GM18873 (cell line): ENCODE measurements around the gene DCBLD1.

Source experiments
- ATAC-seq: cut with Tn5 transposase; IDR thresholded peaks from one replicate; pipeline ENCODE4 v1.9.1; 2021; ENCODE audit warnings: mild to moderate bottlenecking, moderate library complexity, moderate number of reproducible peaks; ENCODE audit not compliant: unreplicated experiment, low FRiP score

Gene DCBLD1

DNA sequence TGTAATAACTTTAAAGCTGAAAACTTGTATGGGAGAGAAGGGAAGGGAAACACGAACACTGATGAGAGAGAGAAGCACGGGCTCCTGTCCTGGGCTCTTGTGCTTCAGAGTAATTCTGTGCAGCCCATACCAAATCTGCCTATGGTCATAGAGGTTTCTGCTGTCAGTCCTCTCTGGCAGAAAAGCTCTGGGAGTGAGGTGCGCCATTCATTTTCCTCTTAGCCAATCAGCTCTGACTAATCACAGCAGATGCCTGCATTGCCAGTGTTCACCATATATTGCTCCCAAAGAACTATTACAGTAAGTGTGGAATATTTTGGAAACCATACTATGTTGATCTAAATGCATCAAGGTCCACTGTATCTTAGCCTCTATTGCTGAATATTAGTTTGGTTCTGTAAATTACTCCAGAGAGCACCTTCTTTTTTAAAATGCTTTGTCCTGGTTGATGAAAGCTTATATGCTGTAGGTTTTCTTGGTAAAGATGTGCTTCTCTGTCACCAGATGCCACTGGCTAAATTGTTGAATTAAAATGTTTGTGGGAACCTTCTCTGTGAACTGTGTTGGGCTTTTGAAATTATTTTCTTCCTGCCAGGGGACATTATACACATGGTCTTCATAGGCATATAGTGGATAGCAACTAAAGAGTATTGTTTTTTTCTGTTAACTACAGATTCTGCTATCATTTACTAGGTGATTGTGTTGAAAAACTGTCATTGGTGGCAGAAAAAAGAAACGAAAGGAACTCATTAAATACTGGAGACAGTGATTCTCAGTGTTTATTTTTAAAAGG lies 38.3 kb downstream of the DCBLD1 start:
- ATAC-seq: no peak

GRCh38 chr6:117521791-117522502 lies 39.5 kb downstream of the DCBLD1 start:
- no peak for ATAC-seq

GRCh38 chr6:117525607-117526006 lies 43.1 kb downstream of the DCBLD1 start:
- no peak for ATAC-seq

DNA sequence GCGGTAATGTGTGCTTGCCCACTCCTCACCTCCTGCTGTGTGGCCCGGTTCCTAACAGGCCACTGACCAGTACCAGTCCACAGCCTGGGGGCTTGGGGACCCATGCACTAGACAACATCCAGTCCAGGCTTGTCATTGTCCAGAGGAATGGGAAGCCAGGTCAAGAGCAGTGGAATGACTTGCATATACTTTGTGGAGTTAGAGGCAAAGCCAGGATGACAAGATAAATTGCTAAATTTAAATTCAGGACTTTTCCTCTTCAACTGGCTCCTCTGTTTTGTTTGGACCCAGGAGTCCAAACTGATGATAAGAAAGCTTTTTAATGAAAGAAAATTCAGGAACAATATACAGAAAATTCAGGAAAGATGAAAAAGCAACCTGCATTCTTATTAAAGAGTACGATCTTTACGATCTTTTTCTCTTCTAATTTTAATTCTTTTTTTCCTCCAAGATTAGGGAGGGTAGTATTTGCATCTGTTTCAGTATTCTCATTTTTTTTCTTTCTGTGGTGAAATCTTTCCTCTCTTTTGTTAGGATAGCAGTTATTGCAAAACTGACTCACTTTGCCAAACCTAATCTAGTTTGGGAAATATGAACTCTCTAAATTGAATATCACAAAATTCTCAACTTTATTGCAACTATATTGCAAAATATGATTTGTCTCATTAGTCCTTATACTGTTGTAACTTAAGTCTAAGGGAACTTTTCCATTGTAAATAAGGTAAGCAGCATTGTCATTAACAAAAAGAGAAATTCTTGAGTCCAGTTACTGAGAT lies 48.2 kb downstream of the DCBLD1 start:
- no peak for ATAC-seq

- ATAC-seq: no peak
Observed at GRCh38 chr6:117531346-117531745, 48.9 kb downstream of the DCBLD1 start.

DNA sequence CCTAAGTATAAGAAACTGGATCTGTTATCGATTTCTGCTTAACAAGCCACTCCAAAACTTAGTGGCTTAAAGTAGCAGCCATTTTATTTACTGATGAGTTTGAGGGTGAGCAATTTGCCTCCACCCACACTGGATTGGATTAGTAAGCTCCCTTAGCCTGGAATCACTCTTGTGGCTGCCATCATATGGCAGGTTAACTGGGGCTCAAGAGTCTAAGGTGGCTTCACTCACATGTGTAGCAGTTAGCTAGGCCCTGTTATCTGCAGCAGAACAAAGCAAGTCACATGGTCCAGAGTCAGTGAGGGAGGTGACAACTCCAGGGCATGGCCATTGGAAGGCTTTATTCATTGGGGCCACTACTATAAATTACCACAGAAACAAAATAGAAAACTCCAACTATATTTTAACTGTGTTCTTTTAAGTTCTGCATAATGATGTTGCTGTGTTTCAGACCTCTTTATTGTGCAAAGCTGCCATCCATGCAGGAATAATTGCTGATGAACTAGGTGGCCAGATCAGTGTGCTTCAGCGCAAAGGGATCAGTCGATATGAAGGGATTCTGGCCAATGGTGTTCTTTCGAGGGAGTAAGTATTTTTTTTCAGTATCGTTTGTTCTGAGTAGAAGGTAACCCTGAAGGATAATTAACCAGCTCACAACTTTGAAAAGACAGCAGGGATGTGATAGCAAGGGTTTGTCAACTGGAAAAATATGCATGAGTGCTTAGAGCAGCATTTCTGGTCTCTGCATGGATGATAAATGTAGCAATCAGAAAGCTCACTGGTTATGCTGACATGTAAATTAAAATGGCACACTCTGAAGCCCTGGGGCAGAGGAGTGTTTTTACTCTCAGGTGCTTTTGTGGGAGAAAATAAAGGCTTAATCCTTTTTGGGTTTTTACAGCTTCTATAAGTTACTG lies 49.6 kb downstream of the DCBLD1 start:
- no peak for ATAC-seq

DNA sequence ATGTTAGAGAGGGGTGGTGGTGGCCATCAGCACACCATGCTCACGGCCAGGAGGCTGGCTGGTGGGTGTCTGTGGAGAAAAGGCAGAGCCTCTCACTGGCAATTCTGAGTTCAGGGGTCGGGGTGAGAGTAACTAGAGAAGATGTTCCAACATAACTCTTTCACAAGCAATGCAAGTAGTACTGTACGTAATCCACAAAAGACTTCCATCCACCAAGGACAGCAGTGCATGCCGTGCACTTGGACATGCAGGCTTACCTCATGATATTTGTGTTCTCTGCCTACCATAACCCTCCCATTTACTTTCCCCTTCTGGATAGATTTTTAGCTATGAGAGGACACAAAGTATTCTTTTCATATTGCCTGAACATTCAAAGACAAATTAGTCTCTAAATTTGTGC lies 51.3 kb downstream of the DCBLD1 start:
- no peak for ATAC-seq

DNA sequence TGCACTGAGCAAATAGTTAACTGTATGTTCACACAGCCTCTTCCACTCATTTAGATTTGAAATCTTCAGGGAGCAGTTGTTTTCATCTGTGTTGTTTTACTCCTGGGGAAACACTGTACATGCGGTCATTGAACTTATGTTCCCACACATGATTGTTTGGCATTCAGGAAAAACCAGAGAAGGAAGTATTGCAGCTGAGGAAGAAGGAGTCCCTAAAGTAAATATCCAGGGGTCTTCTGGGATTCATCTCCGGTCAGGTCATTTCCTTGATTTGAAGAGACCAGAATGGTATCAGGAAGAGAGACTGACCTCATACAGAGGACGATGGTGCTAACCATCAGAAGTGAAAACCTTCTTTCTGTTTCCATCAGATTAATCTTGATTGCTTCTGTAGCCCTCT lies 52.5 kb downstream of the DCBLD1 start:
- no peak for ATAC-seq

GRCh38 chr6:117536317-117536716 lies 53.8 kb downstream of the DCBLD1 start:
- no peak for ATAC-seq

- no peak for ATAC-seq
Observed at GRCh38 chr6:117538615-117539014, 56.1 kb downstream of the DCBLD1 start.

DNA sequence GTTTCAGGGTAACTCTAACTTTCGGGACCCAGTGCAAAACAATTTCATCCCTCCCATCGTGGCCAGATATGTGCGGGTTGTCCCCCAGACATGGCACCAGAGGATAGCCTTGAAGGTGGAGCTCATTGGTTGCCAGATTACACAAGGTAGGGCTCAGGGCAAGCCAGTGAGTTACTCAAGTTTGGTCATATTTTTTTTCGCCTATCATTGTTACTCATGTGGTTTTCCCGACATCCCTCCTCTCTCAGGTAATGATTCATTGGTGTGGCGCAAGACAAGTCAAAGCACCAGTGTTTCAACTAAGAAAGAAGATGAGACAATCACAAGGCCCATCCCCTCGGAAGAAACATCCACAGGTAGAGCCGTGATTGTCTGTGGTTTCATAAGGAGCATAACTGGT lies 58.2 kb downstream of the DCBLD1 start:
- ATAC-seq: no peak

GRCh38 chr6:117542493-117542892 lies 60.0 kb downstream of the DCBLD1 start:
- no peak for ATAC-seq

- no peak for ATAC-seq
Observed at GRCh38 chr6:117544716-117545115, 62.2 kb downstream of the DCBLD1 start.

- ATAC-seq: no peak
Observed at GRCh38 chr6:117545161-117545595, 62.7 kb downstream of the DCBLD1 start.

GRCh38 chr6:117546674-117547073 lies 64.2 kb downstream of the DCBLD1 start:
- ATAC-seq: no peak

DNA sequence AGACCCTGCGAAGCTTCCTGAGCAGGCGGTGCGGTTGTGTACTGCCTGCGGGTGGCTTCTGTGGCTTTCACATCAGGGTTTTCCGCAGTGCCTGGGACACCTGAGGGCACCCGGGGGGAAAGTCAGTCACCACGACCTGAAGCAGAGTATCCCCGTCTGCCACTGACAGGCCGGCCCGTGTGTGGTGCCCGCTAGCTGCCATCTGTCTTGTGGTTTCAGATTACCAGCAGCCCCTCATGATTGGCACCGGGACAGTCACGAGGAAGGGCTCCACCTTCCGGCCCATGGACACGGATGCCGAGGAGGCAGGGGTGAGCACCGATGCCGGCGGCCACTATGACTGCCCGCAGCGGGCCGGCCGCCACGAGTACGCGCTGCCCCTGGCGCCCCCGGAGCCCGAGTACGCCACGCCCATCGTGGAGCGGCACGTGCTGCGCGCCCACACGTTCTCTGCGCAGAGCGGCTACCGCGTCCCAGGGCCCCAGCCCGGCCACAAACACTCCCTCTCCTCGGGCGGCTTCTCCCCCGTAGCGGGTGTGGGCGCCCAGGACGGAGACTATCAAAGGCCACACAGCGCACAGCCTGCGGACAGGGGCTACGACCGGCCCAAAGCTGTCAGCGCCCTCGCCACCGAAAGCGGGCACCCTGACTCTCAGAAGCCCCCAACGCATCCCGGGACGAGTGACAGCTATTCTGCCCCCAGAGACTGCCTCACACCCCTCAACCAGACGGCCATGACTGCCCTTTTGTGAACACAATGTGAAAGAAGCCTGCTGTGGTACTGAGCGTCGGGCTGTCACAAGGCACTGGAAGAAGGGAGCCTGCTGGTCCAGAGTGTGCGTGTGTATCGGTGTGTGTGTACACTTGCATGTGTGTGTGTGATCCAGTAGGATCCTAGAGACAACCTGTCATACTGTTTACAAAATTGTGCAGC lies 65.5 kb downstream of the DCBLD1 start:
- ATAC-seq: no peak

DNA sequence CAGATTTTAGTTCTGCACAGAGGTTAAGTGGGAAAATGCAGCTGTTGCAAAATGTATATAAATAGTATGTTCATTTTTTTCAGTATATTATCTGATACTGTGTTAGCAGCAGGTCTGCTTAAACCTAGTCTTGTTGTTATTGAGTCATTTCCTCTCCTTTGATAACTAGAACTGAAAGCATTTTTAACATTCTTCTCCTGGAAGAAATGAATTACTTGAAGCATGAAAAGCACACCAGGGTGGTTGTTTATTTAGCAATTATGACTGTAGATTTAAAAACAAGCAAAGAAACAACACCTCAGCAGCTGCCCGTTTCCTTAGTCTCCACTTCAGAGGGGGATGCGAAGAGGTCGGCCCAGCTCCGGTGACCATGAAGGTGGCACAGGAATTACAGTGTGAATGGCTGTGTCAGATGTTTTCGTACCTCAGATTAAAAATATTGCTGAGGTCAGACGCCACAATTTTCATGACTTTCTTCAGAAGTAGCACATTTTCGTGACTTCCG lies 66.4 kb downstream of the DCBLD1 start:
- no peak for ATAC-seq

DNA sequence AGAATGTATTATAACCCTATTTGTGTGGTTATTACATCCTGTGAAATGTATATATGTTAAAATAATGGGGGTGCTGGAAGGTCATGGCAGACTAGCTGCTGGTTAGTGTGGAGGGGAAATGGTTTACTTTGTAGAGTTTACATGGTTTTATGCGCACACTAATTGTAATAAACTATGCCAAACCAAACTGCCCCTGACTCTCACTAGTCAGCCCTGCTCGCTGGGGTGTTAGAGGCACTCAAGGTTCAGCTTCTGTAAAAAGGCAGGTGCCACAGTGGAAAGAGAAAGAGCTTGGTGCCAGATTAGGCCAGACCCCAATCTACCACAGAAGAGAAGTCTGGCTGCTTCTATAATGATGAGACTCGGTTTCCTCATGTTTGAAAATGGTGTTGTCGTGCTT lies 67.1 kb downstream of the DCBLD1 start:
- no peak for ATAC-seq

DNA sequence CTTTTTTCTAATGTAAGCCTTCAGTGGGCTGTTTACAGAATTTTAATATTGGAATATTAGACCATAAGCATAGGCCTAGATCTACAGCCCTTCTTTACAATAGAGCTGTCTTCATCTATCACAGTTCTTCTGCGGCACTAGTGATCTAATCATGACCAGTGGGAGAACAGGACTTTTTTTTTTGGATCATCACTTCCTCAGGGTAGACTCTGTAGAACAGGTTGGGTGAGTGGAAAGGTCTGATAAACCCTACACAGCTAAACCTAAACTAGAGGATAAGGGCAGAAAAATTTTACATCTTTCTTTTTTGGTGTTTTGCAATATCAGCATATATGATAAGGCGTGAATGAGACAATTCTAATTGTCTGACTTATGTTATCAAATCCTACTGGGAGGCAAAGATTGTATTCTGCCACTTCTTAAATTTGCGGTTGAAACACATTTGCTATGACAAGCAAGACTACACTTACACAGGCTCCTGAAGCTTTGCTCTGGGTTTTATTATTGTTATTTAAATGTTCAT lies 67.7 kb downstream of the DCBLD1 start:
- no peak for ATAC-seq
